ENCODE results near the gene PIK3C2G.

DNA sequence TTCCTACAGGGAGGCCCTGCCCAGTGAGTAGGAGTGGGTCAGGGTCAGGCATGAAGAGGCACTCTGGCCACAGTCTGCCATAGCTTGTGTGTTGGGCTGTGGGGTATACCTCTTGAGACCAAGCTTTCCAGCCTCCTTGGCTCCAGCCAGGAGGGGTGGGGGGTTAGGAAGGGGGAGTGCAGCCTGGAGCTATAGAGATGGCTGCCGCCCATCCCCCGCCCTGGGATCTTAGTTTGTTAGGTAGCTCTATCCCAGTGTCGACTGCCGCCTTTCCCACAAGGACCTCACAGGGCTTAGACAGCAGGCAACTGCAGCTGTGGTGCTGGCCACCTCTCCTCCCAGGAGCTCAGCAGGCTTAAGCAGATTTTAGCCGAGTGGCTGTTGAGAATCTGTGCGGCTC lies 260.1 kb downstream of the PIK3C2G start:
- no peak for TF ChIP-seq CTCF (conservative IDR thresholded peaks at IDR 0.05; ENCODE audit: low read length)
- no peak for TF ChIP-seq EZH2phosphoT487 (IDR thresholded peaks at IDR 0.05; ENCODE audit: borderline replicate concordance, low read depth, low read length)
